HPDE6-E6E7 (cell line): Measurements from ENCODE around the gene TNFRSF11A.

Experiments used
- DNase-seq: peaks from one replicate; pipeline ENCODE4 v3.0.0; 2011; ENCODE audit warnings: missing footprints; ENCODE audit errors: extremely low spot score

TNFRSF11A gene

GRCh38 chr18:62324917-62325805 lies at the start of gene TNFRSF11A:
TSS of gene TNFRSF11A (plus strand) at chr18:62325310. CDS start at chr18:62325353, 43 bp downstream.
- DNase-seq, result peak; percentile 62

GRCh38 chr18:62277045-62277444 lies 48.1 kb upstream of the TNFRSF11A start:
- DNase-seq, result no peak

GRCh38 chr18:62279561-62279960 lies 45.5 kb upstream of the TNFRSF11A start:
- no peak for DNase-seq

GRCh38 chr18:62280058-62280457 lies 45.1 kb upstream of the TNFRSF11A start:
- no peak for DNase-seq

GRCh38 chr18:62280786-62281185 lies 44.3 kb upstream of the TNFRSF11A start:
- no peak for DNase-seq

GRCh38 chr18:62281684-62282083 lies 43.4 kb upstream of the TNFRSF11A start:
- peak; percentile 16 for DNase-seq

- DNase-seq, result no peak
Observed at GRCh38 chr18:62282188-62282629, 42.9 kb upstream of the TNFRSF11A start.

GRCh38 chr18:62284637-62285036 lies 40.5 kb upstream of the TNFRSF11A start:
- no peak for DNase-seq

GRCh38 chr18:62285281-62285680 lies 39.8 kb upstream of the TNFRSF11A start:
- DNase-seq, result no peak

- no peak for DNase-seq
Observed at GRCh38 chr18:62287781-62288664, 37.1 kb upstream of the TNFRSF11A start.

- DNase-seq, result no peak
Observed at GRCh38 chr18:62288665-62289008, 36.5 kb upstream of the TNFRSF11A start.

GRCh38 chr18:62289047-62289446 lies 36.1 kb upstream of the TNFRSF11A start:
- no peak for DNase-seq

GRCh38 chr18:62294073-62294472 lies 31.0 kb upstream of the TNFRSF11A start:
- no peak for DNase-seq

- DNase-seq, result no peak
Observed at GRCh38 chr18:62300359-62300963, 24.6 kb upstream of the TNFRSF11A start.

- no peak for DNase-seq
Observed at GRCh38 chr18:62301322-62301721, 23.8 kb upstream of the TNFRSF11A start.

GRCh38 chr18:62312851-62313250 lies 12.3 kb upstream of the TNFRSF11A start:
- DNase-seq, result no peak

GRCh38 chr18:62318228-62319180 lies 6.6 kb upstream of the TNFRSF11A start:
- no peak for DNase-seq

- no peak for DNase-seq
Observed at GRCh38 chr18:62321201-62321600, 3.9 kb upstream of the TNFRSF11A start.

GRCh38 chr18:62323483-62324180 lies 1.5 kb upstream of the TNFRSF11A start:
- DNase-seq, result no peak

GRCh38 chr18:62324181-62324828 lies 805 bp upstream of the TNFRSF11A start:
- DNase-seq, result no peak
